ENCODE data around the gene LARP7. TPM values are rescaled to one million over a fixed set of nuclear protein-coding genes. Genes with fewer than 3 reads are reported as not detected.
"Not testable (repeated sequence)": the region's sequence is repeated elsewhere in the genome, so short reads cannot be mapped to it uniquely, and the experiment has no call there.

The LARP7 gene
- total RNA-seq, 1 experiment from 2014 or later, result 22.6 TPM

DNA sequence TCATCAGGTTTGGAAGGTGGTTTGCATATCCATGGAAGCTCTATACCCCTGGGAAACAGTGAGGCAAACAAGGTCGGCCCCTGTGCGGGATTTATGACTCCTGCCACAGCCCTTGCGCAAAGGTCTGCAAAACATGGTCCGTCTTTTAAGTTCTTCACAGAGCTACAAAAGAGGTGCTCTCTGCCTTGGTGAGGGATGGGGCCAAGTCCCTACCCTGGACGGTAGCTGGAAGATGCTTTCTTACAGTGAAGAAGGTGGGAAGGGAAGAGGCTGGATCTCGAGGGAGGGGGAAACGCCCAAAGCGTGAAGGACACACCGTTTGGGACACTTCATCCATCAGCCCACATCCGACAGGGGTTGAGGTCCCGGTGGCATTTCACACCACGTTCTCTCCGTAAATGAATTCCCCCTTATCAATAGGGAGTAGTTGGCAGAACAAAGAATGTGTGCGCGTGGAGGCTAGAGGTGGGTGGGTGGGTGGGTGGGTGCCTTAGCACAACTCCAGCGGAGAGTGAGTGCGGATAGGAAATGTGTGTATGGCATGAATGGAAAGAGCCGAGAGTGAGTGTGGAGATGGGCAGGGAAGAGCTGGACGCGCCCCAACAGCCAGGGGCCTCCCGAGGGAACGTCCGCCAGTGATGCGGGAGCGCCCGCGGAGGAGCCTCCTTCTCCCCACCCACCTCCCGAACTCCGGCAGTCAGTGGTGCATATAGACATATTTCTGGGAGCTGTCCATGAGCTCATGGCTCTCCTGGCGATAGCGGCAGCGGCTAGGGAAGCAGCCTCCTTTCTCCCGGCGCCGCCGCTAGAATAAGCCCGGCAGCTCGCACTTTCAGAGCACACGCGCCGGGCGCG lies 68.3 kb downstream of the LARP7 start:
- H3K9me3 Mint-ChIP-seq (ENCODE audit: low read depth, unreplicated experiment), result no peaks in the 10 kb centered on the region
- TF ChIP-seq CTCF (IDR thresholded peaks at IDR 0.05; ENCODE audit: unreplicated experiment), result no peak
- peaks cover 68% of the 10 kb centered on the region for H3K27me3 Mint-ChIP-seq (ENCODE audit: unreplicated experiment)
- H3K27ac Mint-ChIP-seq (ENCODE audit: unreplicated experiment), result no peak overlapping the region
- BruUV-seq (replicated peaks), result no TSS peak
- H3K36me3 Mint-ChIP-seq (ENCODE audit: insufficient read depth, unreplicated experiment), result peaks cover 6% of the 10 kb centered on the region
- CTCF ChIA-PET, result no interaction called here
- intact Hi-C loops (cut with micrococcal nuclease; ENCODE audit: unreplicated experiment), result no loop called here
- H3K4me3 Mint-ChIP-seq (ENCODE audit: low read depth, unreplicated experiment), result peak overlapping the region; percentile 77
- H3K4me1 Mint-ChIP-seq (ENCODE audit: low read depth, unreplicated experiment), result peaks cover 13% of the 10 kb centered on the region
- DNase-seq, result peak; percentile 3

GRCh38 chr4:112705891-112706839 lies 69.2 kb downstream of the LARP7 start:
- H3K27ac Mint-ChIP-seq (ENCODE audit: unreplicated experiment); H3K9me3 Mint-ChIP-seq (ENCODE audit: low read depth, unreplicated experiment); intact Hi-C loops (cut with micrococcal nuclease; ENCODE audit: unreplicated experiment); H3K36me3 Mint-ChIP-seq (ENCODE audit: insufficient read depth, unreplicated experiment); BruUV-seq (replicated peaks): not testable (repeated sequence)
- H3K27me3 Mint-ChIP-seq (ENCODE audit: unreplicated experiment), result peaks cover 58% of the 10 kb centered on the region
- peaks cover 13% of the 10 kb centered on the region for H3K4me1 Mint-ChIP-seq (ENCODE audit: low read depth, unreplicated experiment)
- peak overlapping the region; percentile 77 for H3K4me3 Mint-ChIP-seq (ENCODE audit: low read depth, unreplicated experiment)
- CTCF ChIA-PET, result interaction anchor here (0.5 kb wide), 1 partner anchor 11 kb away, joined by 3 read pairs; no protein-coding TSS in a partner anchor
- peak; percentile 0 for DNase-seq

GRCh38 chr4:112706840-112707207 lies 69.9 kb downstream of the LARP7 start:
- BruUV-seq (replicated peaks), result no TSS peak
- peak overlapping the region; percentile 77 for H3K4me3 Mint-ChIP-seq (ENCODE audit: low read depth, unreplicated experiment)
- no peak for DNase-seq
- CTCF ChIA-PET, result no interaction called here
- peaks cover 6% of the 10 kb centered on the region for H3K36me3 Mint-ChIP-seq (ENCODE audit: insufficient read depth, unreplicated experiment)
- peaks cover 52% of the 10 kb centered on the region for H3K27me3 Mint-ChIP-seq (ENCODE audit: unreplicated experiment)
- H3K4me1 Mint-ChIP-seq (ENCODE audit: low read depth, unreplicated experiment), result peaks cover 13% of the 10 kb centered on the region
- no peak overlapping the region for H3K27ac Mint-ChIP-seq (ENCODE audit: unreplicated experiment)
- no peak for TF ChIP-seq CTCF (IDR thresholded peaks at IDR 0.05; ENCODE audit: unreplicated experiment)
- intact Hi-C loops (cut with micrococcal nuclease; ENCODE audit: unreplicated experiment), result no loop called here
- no peaks in the 10 kb centered on the region for H3K9me3 Mint-ChIP-seq (ENCODE audit: low read depth, unreplicated experiment)

Small RNAs within 50 kb of the gene (microRNA-seq; reads per million reads assigned to microRNA genes)
- gene MIR302A (4.2 reads per million, percentile 9 among the genes with 10 or more reads in this experiment), gene MIR302B (1.4 reads per million), gene MIR302C (1.1 reads per million), gene MIR302D (3.5 reads per million, percentile 4 among the genes with 10 or more reads in this experiment), gene MIR367 (not detected)

Other genes with a start within 250 kb of the LARP7 start
- not detected in 2 replicates for gene NEUROG2, start 121.0 kb upstream of the LARP7 start, total RNA-seq (2022)
- gene ZGRF1, start 234 bp upstream of the LARP7 start, total RNA-seq (2022), result 10.5 and 12.6 TPM in 2 replicates

All from Calu3 (cell line).